T-helper 1 cell treated with Interleukin-12 subunit alpha and Interleukin-12 subunit beta and Interleukin-4 antibody, amounts not matched to agents 30 μg/mL and 1 μg/mL, for 36 hours (primary cell): ENCODE measurements around the gene FOXRED2.
A peak's percentile ranks its signal among the peaks of the same experiment; 100 is the strongest.

Source experiments
- H3K27ac Mint-ChIP-seq: one replicate; pipeline ENCODE4 v1.8.0; 2021; ENCODE audit warnings: mild to moderate bottlenecking, mixed read lengths
- H3K27me3 Mint-ChIP-seq: one replicate; pipeline ENCODE4 v1.8.0; 2021; ENCODE audit warnings: low read depth, mixed read lengths
- H3K36me3 Mint-ChIP-seq: one replicate; pipeline ENCODE4 v1.8.0; 2021; ENCODE audit warnings: low read depth, mixed read lengths
- H3K4me1 Mint-ChIP-seq: one replicate; pipeline ENCODE4 v1.8.0; 2021; ENCODE audit warnings: low read depth, mixed read lengths
- H3K4me3 Mint-ChIP-seq: one replicate; pipeline ENCODE4 v1.8.0; 2021; ENCODE audit warnings: mild to moderate bottlenecking, moderate library complexity, mixed read lengths
- H3K9me3 Mint-ChIP-seq: one replicate; pipeline ENCODE4 v1.8.0; 2021; ENCODE audit warnings: mixed read lengths

FOXRED2 gene

GRCh38 chr22:36497910-36498665 lies 8.8 kb downstream of the FOXRED2 start:
- Mint-ChIP-seq H3K27ac (no peak overlapping the region), H3K9me3 (no peaks in the 10 kb centered on the region), H3K4me3 (no peak overlapping the region), H3K36me3 (peaks cover 8% of the 10 kb centered on the region), H3K27me3 (no peaks in the 10 kb centered on the region), H3K4me1 (peaks cover 4% of the 10 kb centered on the region)

- no peaks in the 10 kb centered on the region for H3K27me3 Mint-ChIP-seq
- H3K36me3 Mint-ChIP-seq: peaks cover 8% of the 10 kb centered on the region
- no peaks in the 10 kb centered on the region for H3K9me3 Mint-ChIP-seq
- H3K4me1 Mint-ChIP-seq: peaks cover 7% of the 10 kb centered on the region
- no peak overlapping the region for H3K4me3 Mint-ChIP-seq
- H3K27ac Mint-ChIP-seq: peak overlapping the region; percentile 67
Observed at GRCh38 chr22:36493690-36494110, 13.1 kb downstream of the FOXRED2 start.

- Mint-ChIP-seq H3K4me3 (no peak overlapping the region), H3K27me3 (no peaks in the 10 kb centered on the region), H3K9me3 (peaks cover 3% of the 10 kb centered on the region), H3K27ac (no peak overlapping the region), H3K4me1 (peaks cover 7% of the 10 kb centered on the region), H3K36me3 (peaks cover 10% of the 10 kb centered on the region)
Observed at GRCh38 chr22:36492109-36492508, 14.7 kb downstream of the FOXRED2 start.

GRCh38 chr22:36491155-36491554 lies 15.7 kb downstream of the FOXRED2 start:
- H3K9me3 Mint-ChIP-seq: peaks cover 4% of the 10 kb centered on the region
- H3K4me3 Mint-ChIP-seq: no peak overlapping the region
- H3K27me3 Mint-ChIP-seq: no peaks in the 10 kb centered on the region
- peaks cover 10% of the 10 kb centered on the region for H3K36me3 Mint-ChIP-seq
- H3K4me1 Mint-ChIP-seq: peaks cover 7% of the 10 kb centered on the region
- no peak overlapping the region for H3K27ac Mint-ChIP-seq

- H3K4me1 Mint-ChIP-seq: peaks cover 3% of the 10 kb centered on the region
- peaks cover 4% of the 10 kb centered on the region for H3K9me3 Mint-ChIP-seq
- no peak overlapping the region for H3K27ac Mint-ChIP-seq
- H3K4me3 Mint-ChIP-seq: no peak overlapping the region
- peaks cover 5% of the 10 kb centered on the region for H3K36me3 Mint-ChIP-seq
- no peaks in the 10 kb centered on the region for H3K27me3 Mint-ChIP-seq
Observed at GRCh38 chr22:36486619-36487384, 20.0 kb downstream of the FOXRED2 start.

GRCh38 chr22:36481393-36482168 lies 25.3 kb downstream of the FOXRED2 start, which contains the start of gene TXN2:
Gene TXN2 (minus strand): TSS chr22:36481640. CDS start chr22:36480837, 803 bp downstream.
- no peaks in the 10 kb centered on the region for H3K9me3 Mint-ChIP-seq
- H3K4me3 Mint-ChIP-seq: peak within 1 kb of the TSS; percentile 99
- H3K27me3 Mint-ChIP-seq: no peaks in the 10 kb centered on the region

GRCh38 chr22:36480941-36481392 lies 25.9 kb downstream of the FOXRED2 start:
- H3K4me3 Mint-ChIP-seq: peak overlapping the region; percentile 99
- peaks cover 12% of the 10 kb centered on the region for H3K4me1 Mint-ChIP-seq
- no peaks in the 10 kb centered on the region for H3K9me3 Mint-ChIP-seq
- peaks cover 12% of the 10 kb centered on the region for H3K36me3 Mint-ChIP-seq
- H3K27me3 Mint-ChIP-seq: no peaks in the 10 kb centered on the region
- peak overlapping the region; percentile 97 for H3K27ac Mint-ChIP-seq

More at GRCh38 chr22:36481393-36482168, 25.3 kb downstream of the FOXRED2 start, which contains the start of gene TXN2:
- Mint-ChIP-seq H3K27ac (peak within 1 kb of the TSS; percentile 97), H3K36me3 (peaks cover 8% of the 10 kb centered on the region), H3K4me1 (peaks cover 12% of the 10 kb centered on the region)

GRCh38 chr22:36478966-36479365 lies 27.9 kb downstream of the FOXRED2 start:
- Mint-ChIP-seq H3K27me3 (no peaks in the 10 kb centered on the region), H3K27ac (no peak overlapping the region), H3K36me3 (peaks cover 26% of the 10 kb centered on the region), H3K4me1 (peaks cover 12% of the 10 kb centered on the region), H3K4me3 (no peak overlapping the region), H3K9me3 (no peaks in the 10 kb centered on the region)

- Mint-ChIP-seq H3K4me1 (peaks cover 7% of the 10 kb centered on the region), H3K9me3 (no peaks in the 10 kb centered on the region), H3K27ac (no peak overlapping the region), H3K36me3 (peaks cover 33% of the 10 kb centered on the region), H3K4me3 (no peak overlapping the region), H3K27me3 (no peaks in the 10 kb centered on the region)
Observed at GRCh38 chr22:36475341-36475740, 31.5 kb downstream of the FOXRED2 start.

- no peak overlapping the region for H3K27ac Mint-ChIP-seq
Observed at GRCh38 chr22:36472689-36473088, 34.2 kb downstream of the FOXRED2 start.

GRCh38 chr22:36471341-36471821 lies 35.5 kb downstream of the FOXRED2 start:
- Mint-ChIP-seq H3K36me3 (peaks cover 35% of the 10 kb centered on the region), H3K27ac (no peak overlapping the region), H3K4me3 (no peak overlapping the region), H3K27me3 (no peaks in the 10 kb centered on the region), H3K4me1 (peaks cover 23% of the 10 kb centered on the region), H3K9me3 (no peaks in the 10 kb centered on the region)

More at GRCh38 chr22:36472689-36473088, 34.2 kb downstream of the FOXRED2 start:
- peaks cover 36% of the 10 kb centered on the region for H3K36me3 Mint-ChIP-seq
- H3K9me3 Mint-ChIP-seq: no peaks in the 10 kb centered on the region
- H3K27me3 Mint-ChIP-seq: no peaks in the 10 kb centered on the region
- H3K4me3 Mint-ChIP-seq: no peak overlapping the region
- peaks cover 14% of the 10 kb centered on the region for H3K4me1 Mint-ChIP-seq

GRCh38 chr22:36470994-36471331 lies 35.9 kb downstream of the FOXRED2 start:
- no peak overlapping the region for H3K4me3 Mint-ChIP-seq
- H3K36me3 Mint-ChIP-seq: peaks cover 33% of the 10 kb centered on the region
- peaks cover 23% of the 10 kb centered on the region for H3K4me1 Mint-ChIP-seq
- no peaks in the 10 kb centered on the region for H3K9me3 Mint-ChIP-seq
- no peaks in the 10 kb centered on the region for H3K27me3 Mint-ChIP-seq
- no peak overlapping the region for H3K27ac Mint-ChIP-seq

GRCh38 chr22:36470162-36470993 lies 36.5 kb downstream of the FOXRED2 start:
- H3K9me3 Mint-ChIP-seq: no peaks in the 10 kb centered on the region
- no peaks in the 10 kb centered on the region for H3K27me3 Mint-ChIP-seq
- peaks cover 23% of the 10 kb centered on the region for H3K4me1 Mint-ChIP-seq
- peak overlapping the region; percentile 49 for H3K27ac Mint-ChIP-seq
- H3K4me3 Mint-ChIP-seq: no peak overlapping the region
- H3K36me3 Mint-ChIP-seq: peaks cover 27% of the 10 kb centered on the region
